Subcutaneous abdominal adipose tissue (tissue), 5 donors: Measurements from ENCODE around the gene ZMYND10.

Experiments used
- H3K27ac ChIP-seq: one replicate; pipeline ENCODE4 v1.7.0; 2013; ENCODE audit warnings: low read depth, mild to moderate bottlenecking, inconsistent platforms, low read length, moderate library complexity
- H3K27me3 ChIP-seq, 5 donors: one replicate each; pipeline ENCODE4 v1.7.0; 2013; ENCODE audit warnings: low read length in 5 of 5, inconsistent platforms in 1 of 5; ENCODE audit not compliant: control insufficient read depth in 5 of 5, insufficient read depth in 4 of 5
- H3K36me3 ChIP-seq, 5 donors: one replicate each; pipeline ENCODE4 v1.7.0; 2013; ENCODE audit warnings: low read length in 5 of 5; ENCODE audit not compliant: control insufficient read depth in 5 of 5, insufficient read depth in 5 of 5
- H3K4me1 ChIP-seq, 5 donors: one replicate each; pipeline ENCODE4 v1.7.0; 2013; ENCODE audit warnings: low read length in 5 of 5, mild to moderate bottlenecking in 3 of 5, moderate library complexity in 1 of 5; ENCODE audit not compliant: control insufficient read depth in 5 of 5, insufficient read depth in 5 of 5
- H3K4me3 ChIP-seq, 5 donors: one replicate each; pipeline ENCODE4 v1.7.0; 2013; ENCODE audit warnings: low read length in 5 of 5, low read depth in 1 of 5
- H3K9ac ChIP-seq, 5 donors: one replicate each; pipeline ENCODE4 v1.7.0; 2013; ENCODE audit warnings: low read length in 5 of 5, mild to moderate bottlenecking in 4 of 5, moderate library complexity in 3 of 5
- H3K9me3 ChIP-seq, 5 donors: one replicate each; pipeline ENCODE4 v1.7.0; 2013; ENCODE audit warnings: low read length in 5 of 5; ENCODE audit not compliant: control insufficient read depth in 5 of 5
- donor health status: healthy.
- donor health status: healthy.
- donor health status: healthy.
- donor health status: healthy.
- donor health status: healthy.

The ZMYND10 gene

DNA sequence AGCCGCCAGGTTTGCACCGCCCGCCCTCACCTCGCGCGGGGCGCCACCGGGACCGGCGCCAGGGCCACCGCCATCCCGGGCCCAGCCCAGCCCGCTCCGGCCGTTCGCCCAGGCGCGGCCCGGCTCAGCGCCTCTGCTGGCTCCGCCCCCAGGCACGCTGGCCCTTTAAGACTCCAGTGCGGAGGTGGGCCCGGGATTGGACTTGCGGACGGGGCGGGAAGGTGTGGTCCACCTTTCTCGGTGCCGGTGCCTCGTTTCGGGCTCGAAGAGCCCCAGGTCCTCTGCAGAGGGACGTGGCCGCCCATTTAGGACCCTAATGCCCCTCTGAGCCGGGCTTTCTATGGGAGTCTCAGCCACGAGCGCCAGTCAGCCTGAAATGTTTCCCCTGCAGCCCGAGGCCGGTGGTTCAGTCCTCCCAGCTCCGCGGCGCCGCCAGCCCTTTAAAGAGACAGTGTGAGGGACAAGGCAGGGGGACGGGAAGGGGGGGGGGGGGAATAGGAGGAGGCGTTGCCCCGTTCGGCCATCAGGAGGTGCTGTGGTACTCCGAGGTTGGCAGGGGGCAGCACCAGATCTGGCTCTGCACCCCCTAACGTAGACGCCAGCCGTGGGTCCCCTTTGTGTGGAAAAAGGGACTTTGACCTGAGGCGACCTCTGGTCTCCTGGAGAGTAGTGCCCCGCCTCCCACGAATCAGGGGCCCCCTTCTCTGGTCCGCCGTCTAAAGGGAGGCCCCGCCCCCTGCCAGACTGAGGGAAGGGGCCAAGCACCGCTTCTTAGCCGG lies 24.0 kb downstream of the ZMYND10 start:
- Histone ChIP-seq H3K36me3 (peaks cover 0 to 48% (median 43%) of the 10 kb centered on the region in 5 donors), H3K27me3 (no peaks in the 10 kb centered on the region), H3K27ac (peak overlapping the region; percentile 86), H3K9ac (peak overlapping the region in 4 of 5 donors; percentile 76 to 95 (median 84)), H3K9me3 (no peaks in the 10 kb centered on the region), H3K4me3 (peak overlapping the region; percentile 59 to 95 (median 79)), H3K4me1 (peaks cover 29 to 82% (median 77%) of the 10 kb centered on the region in 5 donors)

DNA sequence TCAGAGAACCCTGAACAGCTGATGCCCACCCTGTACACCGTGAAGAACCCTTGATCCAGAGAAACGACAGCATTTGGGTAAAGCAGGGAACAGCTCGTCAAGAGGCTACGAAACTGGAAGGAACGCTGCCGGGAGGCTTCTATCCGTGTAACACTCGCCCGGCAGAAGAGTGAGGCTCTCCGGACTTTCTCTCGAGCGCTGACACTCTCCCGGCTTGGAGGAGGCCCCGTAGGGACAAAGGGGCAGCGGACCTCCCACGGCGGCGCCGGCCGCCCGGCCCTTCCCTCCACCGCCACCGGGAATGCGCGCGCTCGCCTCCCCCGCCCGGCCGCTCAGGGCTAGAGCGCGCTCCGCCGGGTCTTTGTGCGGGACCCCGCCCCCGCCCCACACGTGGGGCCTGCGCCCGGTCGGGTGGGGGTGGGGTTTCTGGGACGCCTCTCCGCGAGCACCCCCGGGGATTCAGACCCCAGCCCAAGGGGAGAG lies 24.6 kb downstream of the ZMYND10 start:
- H3K9me3 ChIP-seq: no peaks in the 10 kb centered on the region
- peaks cover 29 to 86% (median 77%) of the 10 kb centered on the region in 5 donors for H3K4me1 ChIP-seq
- H3K9ac ChIP-seq: peak overlapping the region; percentile 72 to 95 (median 84)
- peaks cover 0 to 47% (median 44%) of the 10 kb centered on the region in 5 donors for H3K36me3 ChIP-seq
- peak overlapping the region; percentile 76 to 97 (median 81) for H3K4me3 ChIP-seq
- H3K27ac ChIP-seq: peak overlapping the region; percentile 86
- H3K27me3 ChIP-seq: no peaks in the 10 kb centered on the region

DNA sequence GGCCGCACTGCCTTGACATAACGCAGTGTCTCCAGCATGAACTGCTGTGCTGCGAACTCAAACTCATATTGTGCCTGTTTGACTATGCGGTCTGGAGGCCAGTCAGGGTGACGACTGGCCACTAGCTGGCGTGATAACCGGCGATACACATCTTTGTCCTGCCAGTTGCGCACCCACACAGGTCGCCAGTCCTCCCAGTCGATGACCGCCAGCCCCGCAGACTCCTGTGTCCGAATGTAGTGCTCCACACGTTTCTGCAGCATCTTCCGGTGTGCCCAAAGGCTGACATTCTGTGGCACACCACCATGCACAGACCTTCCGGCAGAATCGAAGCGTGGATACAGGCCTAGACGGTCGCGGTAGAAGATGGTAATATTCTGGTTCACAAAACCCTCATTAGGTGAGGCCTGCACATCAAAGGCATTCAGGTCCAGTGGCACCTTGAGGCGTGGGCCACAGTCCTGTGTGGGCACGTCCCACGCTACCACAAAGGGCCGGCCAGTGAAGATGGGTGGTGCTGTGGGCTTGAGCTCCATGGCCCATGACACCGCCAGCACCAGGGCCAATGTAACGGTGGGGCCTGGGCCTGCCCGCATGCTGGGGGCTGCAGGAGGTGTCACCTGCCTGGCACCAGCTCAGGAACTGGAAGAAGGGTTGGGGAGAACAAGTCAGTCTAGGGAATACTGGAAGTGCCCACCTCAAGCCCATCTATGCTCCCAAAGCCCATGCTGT lies 25.5 kb downstream of the ZMYND10 start:
- Histone ChIP-seq H3K4me1 (peaks cover 31 to 83% (median 73%) of the 10 kb centered on the region in 5 donors), H3K9ac (peak overlapping the region; percentile 72 to 95 (median 84)), H3K27me3 (no peaks in the 10 kb centered on the region), H3K27ac (peak overlapping the region; percentile 86), H3K4me3 (peak overlapping the region; percentile 76 to 97 (median 81)), H3K36me3 (peaks cover 0 to 46% (median 44%) of the 10 kb centered on the region in 5 donors), H3K9me3 (no peaks in the 10 kb centered on the region)

DNA sequence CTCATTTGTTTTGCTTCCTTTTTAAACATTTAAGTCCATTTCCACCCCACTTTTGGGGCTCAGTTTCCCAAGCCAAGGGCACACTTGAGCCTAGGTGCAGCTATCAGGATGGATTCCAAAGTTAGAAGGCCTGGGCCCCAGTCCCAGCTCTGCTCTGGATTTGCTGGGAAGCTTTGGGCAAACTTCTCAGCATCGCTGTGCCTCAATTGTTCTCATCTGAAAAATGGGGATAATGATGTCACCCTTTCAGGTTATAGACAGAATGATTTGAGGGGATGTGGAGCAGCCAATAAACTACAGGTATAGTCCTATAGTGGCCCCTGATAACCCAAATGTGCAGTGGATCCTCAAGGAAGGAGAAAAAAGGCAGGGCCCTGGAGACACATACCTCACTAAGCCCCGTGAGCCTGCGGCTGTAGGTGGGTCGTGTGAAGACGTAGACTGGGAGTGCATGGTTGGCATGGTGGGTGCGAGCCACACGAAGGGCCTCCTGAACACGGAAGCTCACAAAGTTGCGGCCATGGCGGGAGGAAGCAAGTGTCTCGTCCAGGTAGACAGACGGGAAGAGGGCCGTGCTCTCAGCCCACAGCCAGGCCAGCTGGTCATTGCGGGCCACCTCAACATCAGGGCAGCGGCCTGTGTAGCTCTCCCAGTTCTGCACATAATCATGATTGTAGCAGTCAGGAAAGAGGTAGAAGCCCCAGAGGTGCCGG lies 26.2 kb downstream of the ZMYND10 start:
- Histone ChIP-seq H3K4me1 (peaks cover 28 to 84% (median 73%) of the 10 kb centered on the region in 5 donors), H3K36me3 (peaks cover 0 to 54% (median 49%) of the 10 kb centered on the region in 5 donors), H3K27me3 (no peaks in the 10 kb centered on the region), H3K9me3 (no peaks in the 10 kb centered on the region), H3K4me3 (peak overlapping the region; percentile 22 to 95 (median 79)), H3K9ac (peak overlapping the region in 2 of 5 donors; percentile 10 to 53), H3K27ac (no peak overlapping the region)

DNA sequence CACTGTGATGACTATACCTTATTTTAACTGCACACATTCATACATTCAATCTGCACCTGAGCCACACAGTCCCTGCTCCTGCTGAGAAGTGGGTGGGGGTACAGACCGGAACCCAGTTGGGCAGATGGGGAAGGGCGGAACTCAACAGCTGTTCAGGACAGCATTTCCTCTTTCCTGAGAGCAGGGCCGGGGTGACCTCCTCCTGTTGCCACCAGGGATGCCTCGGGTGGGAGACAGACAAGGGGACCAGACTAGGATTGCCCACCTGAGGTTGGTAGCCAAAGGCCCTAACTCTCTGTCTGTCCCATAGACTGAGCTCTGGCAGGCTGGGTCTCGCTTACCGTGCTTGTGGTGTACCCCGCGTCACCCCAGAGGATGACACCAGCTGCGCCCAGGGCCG lies 26.9 kb downstream of the ZMYND10 start:
- H3K4me1 ChIP-seq: peaks cover 26 to 82% (median 71%) of the 10 kb centered on the region in 5 donors
- H3K9ac ChIP-seq: peak overlapping the region in 2 of 5 donors; percentile 10 to 53
- no peak overlapping the region for H3K27ac ChIP-seq
- H3K27me3 ChIP-seq: no peaks in the 10 kb centered on the region
- H3K9me3 ChIP-seq: no peaks in the 10 kb centered on the region
- H3K4me3 ChIP-seq: peak overlapping the region in 4 of 5 donors; percentile 22 to 95 (median 80)
- peaks cover 0 to 54% (median 49%) of the 10 kb centered on the region in 5 donors for H3K36me3 ChIP-seq

DNA sequence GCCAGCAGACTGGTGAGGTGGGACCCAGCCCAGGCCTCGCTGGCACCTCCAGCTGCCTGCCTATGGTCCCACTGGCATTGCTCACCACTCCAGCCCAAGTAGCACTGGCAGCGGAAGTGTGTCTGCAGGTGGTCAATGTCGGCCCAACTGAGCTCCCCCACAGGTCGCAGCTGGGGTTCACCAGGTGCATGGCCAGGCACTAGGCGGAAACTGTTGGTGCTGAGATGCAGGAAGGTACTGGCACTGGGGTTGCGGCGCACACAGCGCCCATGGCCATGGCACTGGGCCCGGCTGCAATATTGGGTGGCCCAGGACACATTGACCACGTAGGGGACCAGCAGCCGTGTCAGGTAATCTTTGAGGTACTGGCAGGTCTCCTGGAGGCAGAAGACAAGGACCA lies 27.4 kb downstream of the ZMYND10 start:
- H3K4me3 ChIP-seq: peak overlapping the region in 2 of 5 donors; percentile 79 to 81
- H3K36me3 ChIP-seq: peaks cover 0 to 54% (median 49%) of the 10 kb centered on the region in 5 donors
- H3K27ac ChIP-seq: no peak overlapping the region
- H3K27me3 ChIP-seq: no peaks in the 10 kb centered on the region
- H3K9ac ChIP-seq: peak overlapping the region in 2 of 5 donors; percentile 28 to 33
- H3K9me3 ChIP-seq: no peaks in the 10 kb centered on the region
- peaks cover 26 to 77% (median 66%) of the 10 kb centered on the region in 5 donors for H3K4me1 ChIP-seq

DNA sequence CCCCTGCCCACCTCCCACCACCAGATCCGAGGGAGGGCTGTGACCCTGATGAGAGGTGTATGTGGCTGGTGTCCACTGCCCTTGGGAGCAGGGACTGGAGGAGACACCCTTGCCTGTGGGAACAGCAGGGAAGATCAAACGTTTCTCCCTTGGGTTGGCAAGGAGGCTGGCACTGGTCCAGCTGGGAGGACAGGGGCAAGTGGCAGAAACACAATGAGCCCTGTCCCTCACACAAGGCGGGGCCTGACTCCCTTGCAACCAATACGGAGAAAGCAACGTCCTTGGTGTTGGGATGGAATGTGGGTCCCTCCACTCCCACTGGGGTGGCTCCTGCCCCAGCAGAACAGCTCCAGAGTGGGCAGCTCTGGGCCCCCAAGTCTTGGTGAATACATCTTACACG lies 28.2 kb downstream of the ZMYND10 start:
- Histone ChIP-seq H3K27ac (peak overlapping the region; percentile 23), H3K9me3 (no peaks in the 10 kb centered on the region), H3K9ac (peak overlapping the region in 1 of 5 donors; percentile 53), H3K36me3 (peaks cover 0 to 54% (median 49%) of the 10 kb centered on the region in 5 donors), H3K4me1 (peaks cover 26 to 68% (median 57%) of the 10 kb centered on the region in 5 donors), H3K27me3 (no peaks in the 10 kb centered on the region), H3K4me3 (no peak overlapping the region)

DNA sequence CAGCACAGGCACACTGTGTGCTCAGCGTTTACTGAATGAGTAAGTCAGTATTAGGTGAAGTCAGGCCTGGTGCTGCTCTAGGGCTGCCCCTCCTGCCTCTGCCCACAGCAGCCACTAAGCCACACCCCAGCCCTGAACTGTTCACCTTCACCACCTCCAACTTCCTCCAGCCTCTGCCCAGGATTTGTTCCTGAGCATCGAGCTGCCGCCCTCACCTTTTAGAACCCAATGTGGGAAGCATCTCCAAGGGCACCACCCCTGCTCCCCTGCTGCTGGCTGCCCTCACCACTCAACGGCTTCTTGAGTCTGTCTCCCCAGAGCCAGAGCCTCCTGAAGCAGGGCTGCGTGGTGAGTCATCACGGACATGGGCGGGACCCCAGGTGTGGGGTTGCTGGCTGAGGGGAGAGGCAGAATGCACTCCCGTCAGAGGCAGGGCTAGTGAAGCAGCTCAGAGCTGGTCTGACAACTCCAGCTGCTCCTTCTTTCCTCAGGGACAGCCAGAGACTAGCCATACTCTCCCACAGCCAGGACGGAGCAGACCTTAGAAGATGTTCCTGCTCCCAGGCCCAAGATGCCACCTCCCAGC lies 28.8 kb downstream of the ZMYND10 start:
- Histone ChIP-seq H3K9ac (peak overlapping the region in 1 of 5 donors; percentile 53), H3K9me3 (no peaks in the 10 kb centered on the region), H3K27me3 (no peaks in the 10 kb centered on the region), H3K36me3 (peaks cover 0 to 54% (median 49%) of the 10 kb centered on the region in 5 donors), H3K27ac (peak overlapping the region; percentile 23), H3K4me3 (no peak overlapping the region), H3K4me1 (peaks cover 26 to 63% (median 52%) of the 10 kb centered on the region in 5 donors)

DNA sequence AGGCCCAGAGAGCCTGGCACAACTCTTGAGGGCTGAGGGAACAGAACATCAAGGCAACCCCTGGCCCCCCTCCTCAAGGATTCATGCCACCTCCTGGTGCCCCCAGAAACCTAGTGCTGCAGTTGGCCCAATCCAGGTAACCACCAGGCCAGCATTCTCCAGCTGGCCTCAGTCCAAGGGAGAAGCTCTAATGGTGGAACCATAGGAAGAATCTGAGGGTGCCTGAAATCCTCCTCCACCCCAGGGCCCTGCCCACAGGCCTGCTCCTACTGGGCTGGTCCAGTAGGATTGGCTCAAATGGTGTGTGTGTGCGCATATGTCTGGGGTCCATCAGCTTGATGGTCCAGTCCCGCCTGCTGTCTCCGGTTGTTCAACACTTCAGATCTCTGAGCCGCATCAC lies 30.7 kb downstream of the ZMYND10 start:
- Histone ChIP-seq H3K4me1 (peaks cover 20 to 51% (median 42%) of the 10 kb centered on the region in 5 donors), H3K36me3 (peaks cover 0 to 51% (median 47%) of the 10 kb centered on the region in 5 donors), H3K4me3 (no peak overlapping the region)

More for the DNA sequence above, 30.7 kb downstream of the ZMYND10 start:
- Histone ChIP-seq H3K27me3 (no peaks in the 10 kb centered on the region), H3K9me3 (no peaks in the 10 kb centered on the region), H3K27ac (peak overlapping the region; percentile 25), H3K9ac (no peak overlapping the region)
